ENCODE results near the gene DYRK1A.

Gene DYRK1A

GRCh38 chr21:37414292-37415253, 48.0 kb downstream of the DYRK1A start:
- H3K36me3 ChIP-seq (ENCODE audit: control insufficient read depth, insufficient read depth, low read length), result no peaks in the 10 kb centered on the region
- H3K4me1 ChIP-seq (ENCODE audit: control insufficient read depth, insufficient read depth, low read length), result peaks cover 4% of the 10 kb centered on the region
- no peak overlapping the region for H3K4me3 ChIP-seq (ENCODE audit: low read length)
- H3K9ac ChIP-seq (ENCODE audit: low read length), result no peak overlapping the region
- H3K27me3 ChIP-seq (ENCODE audit: control insufficient read depth, insufficient read depth, low read length), result no peaks in the 10 kb centered on the region
- H3K9me3 ChIP-seq (ENCODE audit: control insufficient read depth, low read length), result no peaks in the 10 kb centered on the region

DNA sequence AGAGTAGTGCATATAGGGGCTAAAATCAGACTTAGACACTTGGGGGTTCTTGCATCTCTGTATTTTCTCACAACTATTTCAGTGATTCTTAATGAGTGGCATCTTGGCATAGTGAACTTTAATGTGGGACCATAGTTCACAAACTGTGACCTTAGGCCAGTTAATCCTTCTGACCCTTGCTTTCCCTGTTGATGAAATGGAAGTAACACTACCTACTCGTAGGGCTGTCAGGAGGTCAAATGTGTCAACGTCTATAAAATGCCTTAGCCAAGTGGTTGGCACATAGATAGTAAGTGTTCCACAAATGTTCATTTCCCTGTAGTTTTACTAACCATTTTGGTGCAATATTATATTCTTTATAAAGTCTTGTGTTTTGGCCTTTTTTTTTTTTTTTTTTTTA, 49.4 kb downstream of the DYRK1A start:
- Histone ChIP-seq H3K9me3 (ENCODE audit: control insufficient read depth, low read length) (no peaks in the 10 kb centered on the region), H3K4me3 (ENCODE audit: low read length) (no peak overlapping the region), H3K4me1 (ENCODE audit: control insufficient read depth, insufficient read depth, low read length) (peaks cover 6% of the 10 kb centered on the region), H3K36me3 (ENCODE audit: control insufficient read depth, insufficient read depth, low read length) (no peaks in the 10 kb centered on the region), H3K9ac (ENCODE audit: low read length) (no peak overlapping the region), H3K27me3 (ENCODE audit: control insufficient read depth, insufficient read depth, low read length) (no peaks in the 10 kb centered on the region)

DNA sequence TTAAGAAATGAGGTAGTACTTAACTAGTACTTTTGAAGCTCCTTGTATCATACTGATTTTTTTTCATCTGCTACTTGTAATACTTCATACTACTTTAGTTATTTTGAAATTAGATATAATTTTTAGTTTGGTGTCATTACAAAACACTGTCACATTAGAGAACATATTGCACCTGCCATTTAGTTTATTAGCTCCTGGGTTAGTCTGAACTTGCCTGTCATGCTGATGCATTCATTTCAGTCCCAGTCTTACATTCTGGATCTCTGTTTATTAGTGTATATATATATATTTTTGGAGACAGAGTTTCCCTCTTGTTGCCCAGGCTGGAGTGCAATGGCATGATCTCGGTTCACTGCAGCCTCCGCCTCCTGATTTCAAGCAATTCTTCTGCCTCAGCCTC, 50.3 kb downstream of the DYRK1A start:
- H3K4me1 ChIP-seq (ENCODE audit: control insufficient read depth, insufficient read depth, low read length), result peaks cover 6% of the 10 kb centered on the region
- no peaks in the 10 kb centered on the region for H3K27me3 ChIP-seq (ENCODE audit: control insufficient read depth, insufficient read depth, low read length)
- no peak overlapping the region for H3K9ac ChIP-seq (ENCODE audit: low read length)
- no peaks in the 10 kb centered on the region for H3K36me3 ChIP-seq (ENCODE audit: control insufficient read depth, insufficient read depth, low read length)
- H3K4me3 ChIP-seq (ENCODE audit: low read length), result no peak overlapping the region
- no peaks in the 10 kb centered on the region for H3K9me3 ChIP-seq (ENCODE audit: control insufficient read depth, low read length)

- no peak overlapping the region for H3K4me3 ChIP-seq (ENCODE audit: low read length)
- H3K27me3 ChIP-seq (ENCODE audit: control insufficient read depth, insufficient read depth, low read length), result no peaks in the 10 kb centered on the region
- H3K36me3 ChIP-seq (ENCODE audit: control insufficient read depth, insufficient read depth, low read length), result no peaks in the 10 kb centered on the region
- no peaks in the 10 kb centered on the region for H3K9me3 ChIP-seq (ENCODE audit: control insufficient read depth, low read length)
- H3K4me1 ChIP-seq (ENCODE audit: control insufficient read depth, insufficient read depth, low read length), result peaks cover 6% of the 10 kb centered on the region
- H3K9ac ChIP-seq (ENCODE audit: low read length), result no peak overlapping the region
Measured at GRCh38 chr21:37419228-37419906, 52.8 kb downstream of the DYRK1A start.

DNA sequence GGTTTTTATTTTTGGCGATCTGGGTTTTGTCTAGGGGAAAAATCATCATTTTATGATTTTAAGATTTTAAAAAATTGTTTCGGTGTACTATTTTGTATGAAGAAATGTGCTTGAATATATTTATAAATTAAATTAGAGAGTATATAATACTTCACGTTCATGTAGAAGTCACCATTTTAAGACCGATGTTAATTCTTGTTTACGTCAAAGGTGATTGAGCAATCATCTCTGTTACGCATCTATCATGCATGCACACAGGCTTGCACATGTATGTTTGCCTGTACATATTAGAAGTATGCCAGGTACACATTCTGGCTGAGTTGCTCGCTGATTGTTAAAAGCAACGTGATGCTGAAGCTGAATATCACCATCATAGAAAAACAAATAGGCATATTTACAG, 54.7 kb downstream of the DYRK1A start:
- Histone ChIP-seq H3K27me3 (ENCODE audit: control insufficient read depth, insufficient read depth, low read length) (no peaks in the 10 kb centered on the region), H3K4me3 (ENCODE audit: low read length) (no peak overlapping the region), H3K36me3 (ENCODE audit: control insufficient read depth, insufficient read depth, low read length) (no peaks in the 10 kb centered on the region), H3K4me1 (ENCODE audit: control insufficient read depth, insufficient read depth, low read length) (peaks cover 6% of the 10 kb centered on the region), H3K9me3 (ENCODE audit: control insufficient read depth, low read length) (no peaks in the 10 kb centered on the region), H3K9ac (ENCODE audit: low read length) (no peak overlapping the region)

GRCh38 chr21:37422382-37422781, 55.8 kb downstream of the DYRK1A start:
- Histone ChIP-seq H3K9me3 (ENCODE audit: control insufficient read depth, low read length) (no peaks in the 10 kb centered on the region), H3K4me3 (ENCODE audit: low read length) (no peak overlapping the region), H3K27me3 (ENCODE audit: control insufficient read depth, insufficient read depth, low read length) (no peaks in the 10 kb centered on the region), H3K9ac (ENCODE audit: low read length) (no peak overlapping the region), H3K4me1 (ENCODE audit: control insufficient read depth, insufficient read depth, low read length) (peaks cover 9% of the 10 kb centered on the region), H3K36me3 (ENCODE audit: control insufficient read depth, insufficient read depth, low read length) (no peaks in the 10 kb centered on the region)

GRCh38 chr21:37423103-37423502, 56.5 kb downstream of the DYRK1A start:
- peaks cover 9% of the 10 kb centered on the region for H3K4me1 ChIP-seq (ENCODE audit: control insufficient read depth, insufficient read depth, low read length)

GRCh38 chr21:37424396-37424795, 57.8 kb downstream of the DYRK1A start:
- Histone ChIP-seq H3K36me3 (ENCODE audit: control insufficient read depth, insufficient read depth, low read length) (no peaks in the 10 kb centered on the region), H3K9me3 (ENCODE audit: control insufficient read depth, low read length) (no peaks in the 10 kb centered on the region), H3K27me3 (ENCODE audit: control insufficient read depth, insufficient read depth, low read length) (no peaks in the 10 kb centered on the region), H3K9ac (ENCODE audit: low read length) (no peak overlapping the region), H3K4me3 (ENCODE audit: low read length) (no peak overlapping the region), H3K4me1 (ENCODE audit: control insufficient read depth, insufficient read depth, low read length) (peaks cover 7% of the 10 kb centered on the region)

More at GRCh38 chr21:37423103-37423502, 56.5 kb downstream of the DYRK1A start:
- Histone ChIP-seq H3K27me3 (ENCODE audit: control insufficient read depth, insufficient read depth, low read length) (no peaks in the 10 kb centered on the region), H3K9ac (ENCODE audit: low read length) (no peak overlapping the region), H3K4me3 (ENCODE audit: low read length) (no peak overlapping the region), H3K36me3 (ENCODE audit: control insufficient read depth, insufficient read depth, low read length) (no peaks in the 10 kb centered on the region), H3K9me3 (ENCODE audit: control insufficient read depth, low read length) (no peaks in the 10 kb centered on the region)

GRCh38 chr21:37425001-37425400, 58.4 kb downstream of the DYRK1A start:
- no peaks in the 10 kb centered on the region for H3K27me3 ChIP-seq (ENCODE audit: control insufficient read depth, insufficient read depth, low read length)
- H3K9me3 ChIP-seq (ENCODE audit: control insufficient read depth, low read length), result no peaks in the 10 kb centered on the region
- H3K4me1 ChIP-seq (ENCODE audit: control insufficient read depth, insufficient read depth, low read length), result peaks cover 3% of the 10 kb centered on the region
- H3K4me3 ChIP-seq (ENCODE audit: low read length), result no peak overlapping the region
- no peaks in the 10 kb centered on the region for H3K36me3 ChIP-seq (ENCODE audit: control insufficient read depth, insufficient read depth, low read length)
- H3K9ac ChIP-seq (ENCODE audit: low read length), result no peak overlapping the region

GRCh38 chr21:37425684-37426083, 59.1 kb downstream of the DYRK1A start:
- H3K36me3 ChIP-seq (ENCODE audit: control insufficient read depth, insufficient read depth, low read length), result no peaks in the 10 kb centered on the region
- H3K27me3 ChIP-seq (ENCODE audit: control insufficient read depth, insufficient read depth, low read length), result no peaks in the 10 kb centered on the region
- peaks cover 3% of the 10 kb centered on the region for H3K4me1 ChIP-seq (ENCODE audit: control insufficient read depth, insufficient read depth, low read length)
- H3K9me3 ChIP-seq (ENCODE audit: control insufficient read depth, low read length), result no peaks in the 10 kb centered on the region
- no peak overlapping the region for H3K9ac ChIP-seq (ENCODE audit: low read length)
- H3K4me3 ChIP-seq (ENCODE audit: low read length), result no peak overlapping the region

DNA sequence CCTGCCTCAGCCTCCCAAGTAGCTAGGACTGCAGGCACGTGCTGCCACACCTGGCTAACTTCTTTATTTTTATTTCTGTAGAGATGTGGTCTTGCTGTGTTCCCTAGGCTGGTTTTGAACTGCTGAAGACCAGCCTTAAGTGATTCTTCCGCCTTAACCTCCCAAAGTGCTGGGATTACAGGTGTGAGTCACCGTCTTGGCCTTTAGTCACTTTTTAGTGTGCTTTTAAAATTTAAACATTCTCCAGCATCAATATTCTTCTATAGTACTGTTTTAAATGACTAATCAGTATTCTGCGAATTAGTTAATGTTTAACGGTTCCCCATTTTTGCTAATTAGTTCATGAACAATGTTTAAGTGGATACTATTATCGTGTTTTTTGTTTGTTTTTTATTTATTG, 60.6 kb downstream of the DYRK1A start:
- peaks cover 3% of the 10 kb centered on the region for H3K4me1 ChIP-seq (ENCODE audit: control insufficient read depth, insufficient read depth, low read length)
- H3K9me3 ChIP-seq (ENCODE audit: control insufficient read depth, low read length), result no peaks in the 10 kb centered on the region
- H3K36me3 ChIP-seq (ENCODE audit: control insufficient read depth, insufficient read depth, low read length), result no peaks in the 10 kb centered on the region
- H3K27me3 ChIP-seq (ENCODE audit: control insufficient read depth, insufficient read depth, low read length), result no peaks in the 10 kb centered on the region
- no peak overlapping the region for H3K4me3 ChIP-seq (ENCODE audit: low read length)
- H3K9ac ChIP-seq (ENCODE audit: low read length), result no peak overlapping the region

- Histone ChIP-seq H3K4me1 (ENCODE audit: control insufficient read depth, insufficient read depth, low read length) (peaks cover 3% of the 10 kb centered on the region), H3K4me3 (ENCODE audit: low read length) (no peak overlapping the region), H3K27me3 (ENCODE audit: control insufficient read depth, insufficient read depth, low read length) (no peaks in the 10 kb centered on the region), H3K9ac (ENCODE audit: low read length) (no peak overlapping the region), H3K9me3 (ENCODE audit: control insufficient read depth, low read length) (no peaks in the 10 kb centered on the region), H3K36me3 (ENCODE audit: control insufficient read depth, insufficient read depth, low read length) (no peaks in the 10 kb centered on the region)
Measured at GRCh38 chr21:37429356-37429755, 62.8 kb downstream of the DYRK1A start.
